Panc1 (cell line): ENCODE results near the gene PTP4A2. TPM values are rescaled to one million over a fixed set of nuclear protein-coding genes. Genes with fewer than 3 reads are reported as not detected.

ENCODE experiments used
- ATAC-seq: fragments of 200-7000 bp; cut with Tn5 transposase; 2 replicates; pipeline ENCODE4 v1.9.1; 2020; ENCODE audit warnings: mild to moderate bottlenecking, moderate library complexity
- BruUV-seq: library from RNA; stranded (reverse); fragments of 400-500 nt; replicated peaks from 2 replicates; lab custom pipeline; 2021; lab: Mats Ljungman, UMichigan
- CTCF ChIA-PET: fragments of 300-600 bp; sonication (Branson Sonifier 250); formaldehyde crosslinking; loops from one replicate; lab custom pipeline; 2022; ENCODE audit warnings: antibody characterized with exemption; lab: Charles Lee
- POLR2A ChIA-PET: fragments of 300-600 bp; sonication (Branson Sonifier 250); formaldehyde crosslinking; loops from one replicate; lab custom pipeline; 2022; ENCODE audit warnings: antibody characterized with exemption; lab: Charles Lee
- DNase-seq: peaks from one replicate; pipeline ENCODE4 v3.0.0-alpha.2; 2010; ENCODE audit warnings: low read depth, low spot score
- H3K27ac ChIP-seq: 2 replicates; pipeline ENCODE4 v1.5.1; 2011; ENCODE audit warnings: mild to moderate bottlenecking, low read length, inconsistent platforms
- H3K27me3 ChIP-seq: fragments of 200-500 bp; sonication (Bioruptor generic); 2 replicates; pipeline ENCODE4 v1.6.0; 2014; ENCODE audit warnings: low read length, inconsistent platforms; ENCODE audit not compliant: control insufficient read depth, insufficient read depth
- H3K36me3 ChIP-seq: fragments of 200-500 bp; sonication (Bioruptor generic); 2 replicates; pipeline ENCODE4 v1.5.1; 2014; ENCODE audit warnings: inconsistent platforms, mild to moderate bottlenecking, low read length, moderate library complexity; ENCODE audit not compliant: control insufficient read depth, insufficient read depth
- H3K4me1 ChIP-seq: 2 replicates; pipeline ENCODE4 v1.5.1; 2011; ENCODE audit warnings: inconsistent platforms, mild to moderate bottlenecking, low read length, moderate library complexity; ENCODE audit not compliant: control insufficient read depth, insufficient read depth
- H3K4me3 ChIP-seq, 2 experiments: 2 replicates each; pipeline ENCODE4 v1.5.1; 2011 to 2012; ENCODE audit warnings: low read depth in 2 of 2, low read length in 2 of 2, mild to moderate bottlenecking in 2 of 2, inconsistent platforms in 1 of 2, moderate library complexity in 1 of 2
- H3K9me3 ChIP-seq: fragments of 200-500 bp; sonication (Bioruptor generic); 2 replicates; pipeline ENCODE4 v1.5.1; 2014; ENCODE audit warnings: low read depth, mild to moderate bottlenecking, inconsistent platforms, low read length, moderate library complexity; ENCODE audit not compliant: control insufficient read depth, insufficient read depth
- CTCF ChIP-seq: fragments of 450-650 bp; IDR thresholded peaks from 2 replicates; pipeline ENCODE4 v1.5.1; 2017; ENCODE audit warnings: mild to moderate bottlenecking
- POLR2AphosphoS5 ChIP-seq: IDR thresholded peaks from 2 replicates; pipeline ENCODE4 v1.6.1; 2012; ENCODE audit warnings: mild to moderate bottlenecking, low read depth, low read length, moderate library complexity
- REST ChIP-seq, 2 experiments: IDR thresholded peaks; 2 replicates each; pipeline ENCODE4 v1.6.1; 2011 to 2012; ENCODE audit warnings: low read depth in 2 of 2, control low read depth in 1 of 2, low read length in 1 of 2, mild to moderate bottlenecking in 1 of 2, moderate library complexity in 1 of 2; ENCODE audit not compliant: insufficient read depth in 1 of 2
- SIN3A ChIP-seq: IDR thresholded peaks from 2 replicates; pipeline ENCODE4 v1.6.1; 2012; ENCODE audit warnings: low read depth, mild to moderate bottlenecking, low read length, moderate library complexity, borderline replicate concordance; ENCODE audit not compliant: insufficient read depth
- TCF7L2 ChIP-seq: IDR thresholded peaks from 2 replicates; pipeline ENCODE4 v1.6.1; 2011; ENCODE audit warnings: mild to moderate bottlenecking, low read depth, low read length, inconsistent platforms
- in situ Hi-C: cut with HindIII; loops from 2 replicates; pipeline ENCODE4 v1.10.0; 2016; ENCODE audit warnings: low sequenced_read_pairs, low pct_unique_long_range_greater_than_20kb
- intact Hi-C: fragments of 100-400 bp; cut with micrococcal nuclease; formaldehyde crosslinking; loops from one replicate; pipeline ENCODE4 v1.10.0; 2022; ENCODE audit not compliant: unreplicated experiment
- total RNA-seq: library from RNA; stranded (reverse); gene quantifications from one replicate; pipeline ENCODE4 v1.2.1, GENCODE V29; 2021; ENCODE audit not compliant: unreplicated experiment

Gene PTP4A2
- total RNA-seq, 1 experiment from 2014 or later, result 559 TPM

- ChIA-PET CTCF (interaction anchor here (0.6 to 3.1 kb wide), 4 partner anchors 15 to 24 kb away, joined by 3 to 27 read pairs (median 4); no protein-coding TSS in a partner anchor), POLR2A (interaction anchor here (0.6 to 1.0 kb wide), 4 partner anchors 10 to 63 kb away, joined by 3 to 6 read pairs (median 4); no protein-coding TSS in a partner anchor)
- no peaks in the 10 kb centered on the region for H3K9me3 ChIP-seq
- H3K27ac ChIP-seq, result peak overlapping the region; percentile 98
- no peaks in the 10 kb centered on the region for H3K27me3 ChIP-seq
- DNase-seq (no peak), ATAC-seq (peak; percentile 64)
- H3K4me1 ChIP-seq, result peaks cover 52% of the 10 kb centered on the region
- no peaks in the 10 kb centered on the region; the same call in 1 of the 2 replicates for H3K36me3 ChIP-seq
- no TSS peak for BruUV-seq
- H3K4me3 ChIP-seq, result peak overlapping the region in 1 of 2 experiments; percentile 44; a peak in 2 of 4 replicates
- intact Hi-C loops, result loop anchor here (2.0 kb wide), 1 partner anchor 25 kb away; no protein-coding TSS in a partner anchor
- TF ChIP-seq REST (IDR thresholded peaks at IDR 0.05; ENCODE audit: insufficient read depth in 1 of 2, low read depth in 2 of 2, low read length in 1 of 2) (no peak; a peak in 1 of 4 replicates), POLR2AphosphoS5 (peak; percentile 60; the same call in 1 of the 2 replicates), TCF7L2 (0 out of 2 replicates have a peak, but pooled peaks have one; percentile 38)
- in situ Hi-C loops, result no loop called here
Measured at GRCh38 chr1:31939484-31940329, 1.5 kb upstream of the PTP4A2 start.

GRCh38 chr1:31937300-31938183, 626 bp downstream of the PTP4A2 start:
- peaks cover 56% of the 10 kb centered on the region for H3K4me1 ChIP-seq
- ATAC-seq, result peak; percentile 17
- peak overlapping the region; percentile 62 to 75 for H3K4me3 ChIP-seq
- H3K27ac ChIP-seq, result peak overlapping the region; percentile 90
- H3K9me3 ChIP-seq, result no peaks in the 10 kb centered on the region
- TF ChIP-seq CTCF (no peak), SIN3A (0 out of 2 replicates have a peak, but pooled peaks have one; percentile 10)
- no TSS peak for BruUV-seq
- DNase-seq, result no peak
- H3K27me3 ChIP-seq, result no peaks in the 10 kb centered on the region
- ChIA-PET CTCF (interaction anchor here (1.1 to 3.1 kb wide), 3 partner anchors 18 to 28 kb away, joined by 4 to 27 read pairs (median 5); no protein-coding TSS in a partner anchor), POLR2A (interaction anchor here (0.6 to 0.7 kb wide), 2 partner anchors 31 to 293 kb away, joined by 3 read pairs; partner anchors contain the start of gene PEF1)
- in situ Hi-C loops (no loop called here), intact Hi-C loops (no loop called here)
- H3K36me3 ChIP-seq, result no peaks in the 10 kb centered on the region; the same call in 1 of the 2 replicates
